ENCODE measurements around the gene PITX1.

DNA sequence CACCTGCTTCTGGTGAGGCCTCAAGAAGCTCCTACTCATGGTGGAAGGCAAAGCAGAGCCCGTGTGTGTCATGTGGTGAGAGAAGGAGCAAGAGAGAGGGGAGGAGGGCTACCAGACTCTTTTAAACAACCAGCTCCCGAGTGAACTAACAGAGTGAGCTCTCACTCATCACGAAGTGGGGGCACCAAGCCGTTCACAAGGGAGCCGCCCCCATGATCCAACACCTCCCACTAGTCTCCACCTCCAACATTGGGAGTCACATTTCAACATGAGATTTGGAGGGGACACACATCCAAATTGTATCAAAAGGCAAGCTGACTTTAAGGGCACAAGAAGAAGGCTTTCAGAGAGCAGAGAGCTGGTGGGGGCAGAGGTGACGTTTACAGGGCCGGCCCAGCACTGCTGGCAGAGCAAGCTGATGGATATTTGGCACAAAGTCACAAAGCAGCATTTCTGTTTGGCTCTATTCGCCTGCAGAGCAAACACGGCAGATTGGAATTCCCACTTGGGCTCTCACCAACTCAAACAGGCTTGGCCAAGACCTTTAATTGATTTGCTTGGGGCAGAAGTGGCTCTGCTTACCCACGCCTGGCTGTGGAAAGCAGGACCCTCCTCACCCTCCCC, 20.0 kb downstream of the PITX1 start:
- TF ChIP-seq, protein P1, sequence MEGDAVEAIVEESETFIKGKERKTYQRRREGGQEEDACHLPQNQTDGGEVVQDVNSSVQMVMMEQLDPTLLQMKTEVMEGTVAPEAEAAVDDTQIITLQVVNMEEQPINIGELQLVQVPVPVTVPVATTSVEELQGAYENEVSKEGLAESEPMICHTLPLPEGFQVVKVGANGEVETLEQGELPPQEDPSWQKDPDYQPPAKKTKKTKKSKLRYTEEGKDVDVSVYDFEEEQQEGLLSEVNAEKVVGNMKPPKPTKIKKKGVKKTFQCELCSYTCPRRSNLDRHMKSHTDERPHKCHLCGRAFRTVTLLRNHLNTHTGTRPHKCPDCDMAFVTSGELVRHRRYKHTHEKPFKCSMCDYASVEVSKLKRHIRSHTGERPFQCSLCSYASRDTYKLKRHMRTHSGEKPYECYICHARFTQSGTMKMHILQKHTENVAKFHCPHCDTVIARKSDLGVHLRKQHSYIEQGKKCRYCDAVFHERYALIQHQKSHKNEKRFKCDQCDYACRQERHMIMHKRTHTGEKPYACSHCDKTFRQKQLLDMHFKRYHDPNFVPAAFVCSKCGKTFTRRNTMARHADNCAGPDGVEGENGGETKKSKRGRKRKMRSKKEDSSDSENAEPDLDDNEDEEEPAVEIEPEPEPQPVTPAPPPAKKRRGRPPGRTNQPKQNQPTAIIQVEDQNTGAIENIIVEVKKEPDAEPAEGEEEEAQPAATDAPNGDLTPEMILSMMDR (IDR thresholded peaks at IDR 0.05): no peak
- no peak for TF ChIP-seq POLR2A (IDR thresholded peaks at IDR 0.05)
